Stimulated activated CD8-positive, alpha-beta memory T cell treated with anti-CD3 and anti-CD28 coated beads, Interleukin-12 subunit alpha, Interleukin-12 subunit beta, amount 100 ng/mL, for 4 hours (primary cell): ENCODE results near the gene PRR22.

Experiments
- DNase-seq: peaks from one replicate; pipeline ENCODE4 v3.0.0-alpha.2; 2020; ENCODE audit warnings: low read depth

PRR22 gene

DNA sequence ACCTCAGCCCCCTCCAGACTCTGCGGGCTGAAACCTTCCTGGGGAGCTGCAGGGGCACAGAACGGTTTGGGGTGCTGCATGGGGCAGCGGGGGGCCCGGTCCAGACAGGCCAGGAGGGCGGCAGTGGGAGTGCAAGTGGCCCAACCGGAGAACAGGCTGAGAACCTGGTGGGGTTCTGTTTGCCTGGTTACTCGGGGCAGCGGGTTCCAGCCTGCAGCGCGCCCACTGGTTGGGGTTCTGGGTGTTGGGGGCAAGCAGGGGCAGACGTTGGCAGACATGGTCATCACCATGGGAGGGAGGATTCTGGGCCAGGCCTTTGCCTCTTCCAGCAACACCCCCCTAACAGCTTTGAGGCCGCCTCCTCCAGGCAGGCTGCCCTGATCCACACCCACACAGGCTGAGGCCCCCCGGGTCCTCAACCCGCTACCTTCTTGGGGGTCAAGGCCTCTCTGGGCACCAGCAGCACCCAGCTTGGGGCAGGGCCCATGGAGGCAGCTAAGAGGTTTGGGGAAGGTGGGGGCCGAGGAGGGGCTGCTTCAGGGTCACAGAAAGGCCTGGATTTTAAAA lies at the start of gene PRR22:
TSS of gene PRR22 (minus strand) at position 166 of the 567 bp plus-strand sequence. CDS start at position 80, 86 bp downstream.
- DNase-seq, result no peak

- DNase-seq, result no peak
Observed at GRCh38 chr19:5832527-5833216, 48.1 kb upstream of the PRR22 start.

GRCh38 chr19:5832061-5832460 lies 47.5 kb upstream of the PRR22 start:
- DNase-seq, result no peak

DNA sequence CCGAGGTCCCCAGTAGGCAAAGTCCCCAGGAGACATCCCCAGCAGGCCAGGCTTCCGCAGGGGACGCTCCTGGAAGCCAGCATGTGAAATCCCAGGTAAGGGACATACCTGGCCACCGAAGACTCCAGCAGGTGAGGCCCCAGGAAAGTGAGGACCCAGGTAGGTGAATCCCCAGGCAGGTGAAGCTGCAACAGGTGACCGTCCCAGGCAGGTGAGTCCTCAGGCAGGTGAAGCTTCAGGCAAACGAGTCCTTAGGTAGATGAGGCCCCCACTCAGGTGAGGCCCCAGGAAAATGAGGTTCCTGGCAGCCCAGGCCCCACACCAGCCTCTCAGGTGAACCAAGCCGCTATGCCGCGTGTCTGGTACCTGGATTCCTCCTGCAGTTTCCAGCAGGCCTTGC lies 46.6 kb upstream of the PRR22 start:
- no peak for DNase-seq

- no peak for DNase-seq
Observed at GRCh38 chr19:5829567-5830310, 45.2 kb upstream of the PRR22 start.

- DNase-seq, result peak; percentile 20
Observed at GRCh38 chr19:5828661-5829566, 44.4 kb upstream of the PRR22 start.

GRCh38 chr19:5827891-5828660 lies 43.5 kb upstream of the PRR22 start:
- DNase-seq, result peak; percentile 95

- no peak for DNase-seq
Observed at GRCh38 chr19:5827342-5827890, 42.9 kb upstream of the PRR22 start.

DNA sequence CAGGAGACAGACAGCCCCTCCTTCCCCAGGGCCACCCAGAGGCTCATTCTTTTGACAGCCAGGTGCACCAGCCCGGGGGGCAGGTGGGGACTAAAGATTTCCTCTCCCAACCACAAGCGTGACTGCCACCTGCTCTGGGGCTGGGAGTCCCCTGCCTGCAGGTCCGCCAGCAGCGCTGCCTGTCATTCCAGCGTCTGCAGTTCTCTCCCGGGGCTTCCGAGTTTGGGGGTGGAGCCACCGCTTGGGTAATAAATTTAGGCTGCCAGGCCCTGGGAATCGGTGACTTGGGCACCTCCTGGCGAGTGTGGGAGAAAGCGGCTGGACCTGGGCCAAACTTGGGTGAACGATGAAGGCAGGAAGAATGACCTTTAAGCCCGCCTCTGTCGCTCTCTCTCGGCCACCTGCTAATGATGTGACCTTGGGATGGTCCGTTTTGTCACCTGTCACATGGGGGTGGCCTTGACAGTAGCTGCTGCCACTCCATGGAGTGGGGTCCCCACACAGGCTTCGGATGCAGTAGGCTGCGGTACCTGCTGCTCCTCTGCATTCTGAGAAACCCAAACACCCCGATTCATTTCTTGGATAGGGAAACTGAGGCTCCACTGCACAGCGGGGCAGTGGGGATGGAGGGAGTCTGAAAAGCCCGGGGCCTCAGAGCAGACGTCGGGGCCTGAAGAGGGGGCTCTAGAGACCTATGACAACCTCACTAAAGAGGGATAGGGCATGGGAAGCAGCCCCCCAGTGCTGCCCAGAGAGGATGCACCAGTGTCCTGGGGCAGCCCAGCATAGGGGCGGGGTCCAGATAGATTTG lies 42.2 kb upstream of the PRR22 start:
- DNase-seq, result no peak

GRCh38 chr19:5825178-5825577 lies 40.6 kb upstream of the PRR22 start:
- no peak for DNase-seq

DNA sequence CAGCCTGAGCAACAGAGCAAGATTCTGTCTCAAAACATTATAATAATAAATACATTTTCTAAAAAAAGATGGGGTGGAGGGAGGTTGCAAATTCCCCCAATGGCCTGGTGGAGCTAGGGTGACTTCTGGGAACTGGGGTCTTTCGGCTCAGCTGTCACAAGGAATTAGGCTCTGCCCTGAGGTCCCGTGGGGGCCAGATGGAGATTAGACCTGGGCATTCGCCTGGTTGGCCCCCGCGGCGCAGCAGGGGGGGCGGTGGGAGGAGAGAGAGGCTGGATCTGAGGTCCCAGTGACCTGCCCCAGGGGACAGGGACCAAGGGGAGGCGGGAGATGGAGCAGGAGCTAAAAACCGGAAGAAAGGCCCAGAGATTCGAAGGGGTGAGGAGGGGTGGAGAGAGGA lies 40.2 kb upstream of the PRR22 start:
- DNase-seq, result no peak

- DNase-seq, result no peak
Observed at GRCh38 chr19:5823579-5824281, 39.2 kb upstream of the PRR22 start.

- DNase-seq, result no peak
Observed at GRCh38 chr19:5822181-5822844, 37.8 kb upstream of the PRR22 start.

DNA sequence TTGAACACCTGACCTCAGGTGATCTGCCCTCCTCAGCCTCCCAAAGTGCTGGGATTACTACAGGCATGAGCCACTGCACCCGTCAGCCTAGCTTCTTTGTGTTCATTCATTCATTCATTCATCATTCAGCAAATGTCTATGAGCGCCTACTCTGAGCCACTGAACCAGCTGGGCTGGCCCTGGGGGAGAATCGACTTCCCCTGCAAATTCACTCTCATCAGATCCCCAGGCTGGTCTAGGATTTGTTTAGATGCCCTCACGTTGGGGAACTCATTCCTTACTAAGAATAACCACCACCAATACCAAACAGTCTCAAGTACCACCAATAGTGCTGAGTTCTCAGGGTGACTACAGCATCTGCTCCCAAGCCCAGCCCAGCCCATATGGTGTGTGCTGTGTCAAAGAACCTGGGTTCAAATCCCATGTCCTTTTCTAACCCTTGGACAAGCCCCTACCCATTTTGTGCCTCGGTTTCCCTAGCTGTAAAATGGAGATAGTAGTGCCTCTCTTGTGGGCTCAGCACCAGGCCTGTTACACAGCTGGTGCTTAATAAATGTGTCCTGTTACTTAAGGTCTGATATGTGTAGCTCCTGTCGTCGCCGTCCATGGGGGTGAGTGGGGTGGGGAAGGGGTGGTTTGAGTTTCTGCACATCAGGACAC lies 37.1 kb upstream of the PRR22 start:
- no peak for DNase-seq

GRCh38 chr19:5820785-5821184 lies 36.2 kb upstream of the PRR22 start:
- DNase-seq, result no peak

DNA sequence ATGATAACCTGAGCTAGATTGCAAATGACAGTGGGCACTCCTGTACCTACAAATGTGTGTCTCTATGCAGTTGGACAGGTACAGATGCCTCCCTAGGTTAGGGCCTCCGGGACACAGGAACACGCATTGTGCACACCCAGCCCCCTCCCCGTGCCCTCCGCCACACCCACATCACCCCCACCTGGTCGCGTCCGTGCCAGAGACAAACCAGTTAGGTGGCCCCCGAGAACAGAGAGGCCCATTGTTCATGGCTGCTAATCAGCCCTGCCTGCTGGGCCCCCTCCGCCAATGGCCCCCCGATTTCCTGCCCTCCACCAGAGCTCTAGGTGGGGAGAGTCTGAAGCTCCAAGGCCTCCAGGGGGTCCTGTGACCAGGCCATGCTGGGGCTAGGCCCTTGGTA lies 34.0 kb upstream of the PRR22 start:
- DNase-seq, result no peak

GRCh38 chr19:5817218-5817617 lies 32.7 kb upstream of the PRR22 start:
- no peak for DNase-seq

- DNase-seq, result no peak
Observed at GRCh38 chr19:5814852-5815246, 30.3 kb upstream of the PRR22 start.
